HEK293 (cell line): ENCODE results near the gene MAP3K20.

Experiments
- CTCF ChIA-PET: fragments of 350-600 bp; formaldehyde crosslinking; extraction: SDS; loops from one replicate; lab custom pipeline; 2021; ENCODE audit warnings: antibody characterized with exemption; lab: Yijun Ruan, JAX
- POLR2A ChIA-PET: fragments of 300-600 bp; formaldehyde crosslinking; extraction: SDS; loops from one replicate; lab custom pipeline; 2020; ENCODE audit warnings: antibody characterized with exemption, inconsistent platforms; lab: Yijun Ruan, JAX
- H3K27ac ChIP-seq: fragments of 200-500 bp; sonication (Bioruptor generic); 2 replicates; pipeline ENCODE4 v1.5.1; 2014; ENCODE audit warnings: low read depth, low read length, control low read depth, inconsistent platforms; ENCODE audit errors: extremely low read depth
- H3K36me3 ChIP-seq, 2 experiments: fragments of 200-500 bp in 1 of 2; sonication (Bioruptor generic) in 1 of 2; 1 replicate in 1 of 2; 2 replicates in 1 of 2; pipeline ENCODE4 v1.5.1; 2014 to 2017; ENCODE audit warnings: inconsistent platforms in 2 of 2, low read length in 2 of 2; ENCODE audit not compliant: control insufficient read depth in 2 of 2, insufficient read depth in 1 of 2
- H3K4me1 ChIP-seq: fragments of 200-500 bp; sonication (Bioruptor generic); 2 replicates; pipeline ENCODE4 v1.5.1; 2014; ENCODE audit warnings: mild to moderate bottlenecking, low read length, inconsistent platforms; ENCODE audit not compliant: control insufficient read depth, insufficient read depth
- H3K4me3 ChIP-seq: 2 replicates; pipeline ENCODE4 v1.5.1; 2011; ENCODE audit warnings: low read depth, mild to moderate bottlenecking, control low read depth, low read length, moderate library complexity
- H3K9me3 ChIP-seq: fragments of 200-500 bp; sonication (Bioruptor generic); 2 replicates; pipeline ENCODE4 v1.5.1; 2014; ENCODE audit warnings: low read depth, low read length, inconsistent platforms; ENCODE audit not compliant: control insufficient read depth, insufficient read depth
- FEZF1 ChIP-seq: fragments of 450-650 bp; formaldehyde crosslinking; IDR thresholded peaks from 2 replicates; pipeline ENCODE4 v1.5.1; 2016; ENCODE audit warnings: missing biosample characterization, missing genetic modification characterization
- GLIS1 ChIP-seq: fragments of 450-650 bp; formaldehyde crosslinking; IDR thresholded peaks from 2 replicates; pipeline ENCODE4 v1.5.1; 2016; ENCODE audit warnings: missing biosample characterization, missing genetic modification characterization
- SP7 ChIP-seq: fragments of 450-650 bp; formaldehyde crosslinking; IDR thresholded peaks from 2 replicates; pipeline ENCODE4 v1.5.1; 2016; ENCODE audit warnings: missing biosample characterization, missing genetic modification characterization
- TCF7L2 ChIP-seq: IDR thresholded peaks from 2 replicates; pipeline ENCODE4 v1.6.1; 2011; ENCODE audit warnings: low read depth, mild to moderate bottlenecking, inconsistent platforms, low read length, moderate library complexity, borderline replicate concordance
- TRIM28 ChIP-seq: IDR thresholded peaks from 2 replicates; pipeline ENCODE4 v1.6.1; 2011; ENCODE audit warnings: low read length, control low read depth, borderline replicate concordance
- ZBTB20 ChIP-seq: fragments of 450-650 bp; formaldehyde crosslinking; IDR thresholded peaks from 2 replicates; pipeline ENCODE4 v1.5.1; 2016; ENCODE audit warnings: missing biosample characterization, missing genetic modification characterization
- ZBTB8A ChIP-seq: fragments of 450-650 bp; formaldehyde crosslinking; IDR thresholded peaks from 2 replicates; pipeline ENCODE4 v1.5.1; 2016; ENCODE audit warnings: missing biosample characterization, missing genetic modification characterization
- ZEB2 ChIP-seq: fragments of 450-650 bp; formaldehyde crosslinking; IDR thresholded peaks from 2 replicates; pipeline ENCODE4 v1.5.1; 2016; ENCODE audit warnings: missing biosample characterization, missing genetic modification characterization
- ZFP3 ChIP-seq: fragments of 450-650 bp; formaldehyde crosslinking; IDR thresholded peaks from 2 replicates; pipeline ENCODE4 v1.5.1; 2016; ENCODE audit warnings: low read depth, missing biosample characterization, missing genetic modification characterization
- ZNF174 ChIP-seq: fragments of 450-650 bp; formaldehyde crosslinking; IDR thresholded peaks from 2 replicates; pipeline ENCODE4 v1.5.0; 2017; ENCODE audit warnings: missing biosample characterization, mild to moderate bottlenecking, missing genetic modification characterization
- ZNF366 ChIP-seq: fragments of 450-650 bp; formaldehyde crosslinking; conservative IDR thresholded peaks from 2 replicates; pipeline ENCODE4 v1.5.1; 2016; ENCODE audit warnings: missing biosample characterization, missing genetic modification characterization
- ZNF391 ChIP-seq: fragments of 450-650 bp; formaldehyde crosslinking; IDR thresholded peaks from 2 replicates; pipeline ENCODE4 v1.5.1; 2016; ENCODE audit warnings: low read depth, missing biosample characterization, missing genetic modification characterization, borderline replicate concordance
- ZNF426 ChIP-seq: fragments of 450-650 bp; formaldehyde crosslinking; IDR thresholded peaks from 2 replicates; pipeline ENCODE4 v1.5.1; 2017; ENCODE audit warnings: missing biosample characterization, missing genetic modification characterization, mild to moderate bottlenecking, inconsistent platforms, moderate library complexity
- ZNF510 ChIP-seq: fragments of 450-650 bp; formaldehyde crosslinking; IDR thresholded peaks from 2 replicates; pipeline ENCODE4 v1.5.1; 2018; ENCODE audit warnings: mild to moderate bottlenecking, missing genetic modification characterization, missing biosample characterization; ENCODE audit not compliant: insufficient replicate concordance
- ZNF548 ChIP-seq: fragments of 450-650 bp; formaldehyde crosslinking; IDR thresholded peaks from 2 replicates; pipeline ENCODE4 v1.5.1; 2016; ENCODE audit warnings: missing biosample characterization, missing genetic modification characterization
- ZNF624 ChIP-seq: fragments of 450-650 bp; formaldehyde crosslinking; IDR thresholded peaks from 2 replicates; pipeline ENCODE4 v1.5.1; 2017; ENCODE audit warnings: missing biosample characterization, missing genetic modification characterization
- ZNF660 ChIP-seq: fragments of 450-650 bp; IDR thresholded peaks from 2 replicates; pipeline ENCODE4 v1.5.1; 2018; ENCODE audit warnings: missing biosample characterization, mild to moderate bottlenecking, missing genetic modification characterization
- ZNF664 ChIP-seq: fragments of 450-650 bp; formaldehyde crosslinking; IDR thresholded peaks from 2 replicates; pipeline ENCODE4 v1.5.1; 2016; ENCODE audit warnings: missing biosample characterization, missing genetic modification characterization
- ZNF843 ChIP-seq: fragments of 450-650 bp; formaldehyde crosslinking; IDR thresholded peaks from 2 replicates; pipeline ENCODE4 v1.5.1; 2016; ENCODE audit warnings: missing biosample characterization, missing genetic modification characterization
- ZSCAN16 ChIP-seq: fragments of 450-650 bp; formaldehyde crosslinking; IDR thresholded peaks from 2 replicates; pipeline ENCODE4 v1.5.1; 2016; ENCODE audit warnings: missing biosample characterization, missing genetic modification characterization
- ZXDB ChIP-seq: fragments of 450-650 bp; formaldehyde crosslinking; IDR thresholded peaks from 2 replicates; pipeline ENCODE4 v1.5.1; 2016; ENCODE audit warnings: missing biosample characterization, missing genetic modification characterization
- TF ChIP-seq, protein P1 (sequence below): fragments of 450-650 bp; formaldehyde crosslinking; IDR thresholded peaks from 2 replicates; pipeline ENCODE4 v1.5.1; 2016; ENCODE audit warnings: missing biosample characterization, missing genetic modification characterization
- TF ChIP-seq, protein P2 (sequence below): fragments of 450-650 bp; formaldehyde crosslinking; conservative IDR thresholded peaks from 2 replicates; pipeline ENCODE4 v1.5.1; 2016; ENCODE audit warnings: low read depth, missing biosample characterization, missing genetic modification characterization
- TF ChIP-seq, protein P3 (sequence below): fragments of 450-650 bp; formaldehyde crosslinking; IDR thresholded peaks from 2 replicates; pipeline ENCODE4 v1.5.1; 2016; ENCODE audit warnings: missing biosample characterization, missing genetic modification characterization
- TF ChIP-seq, protein P4 (sequence below): fragments of 450-650 bp; formaldehyde crosslinking; IDR thresholded peaks from 2 replicates; pipeline ENCODE4 v1.5.1; 2017; ENCODE audit warnings: missing biosample characterization, missing genetic modification characterization

The MAP3K20 gene

DNA sequence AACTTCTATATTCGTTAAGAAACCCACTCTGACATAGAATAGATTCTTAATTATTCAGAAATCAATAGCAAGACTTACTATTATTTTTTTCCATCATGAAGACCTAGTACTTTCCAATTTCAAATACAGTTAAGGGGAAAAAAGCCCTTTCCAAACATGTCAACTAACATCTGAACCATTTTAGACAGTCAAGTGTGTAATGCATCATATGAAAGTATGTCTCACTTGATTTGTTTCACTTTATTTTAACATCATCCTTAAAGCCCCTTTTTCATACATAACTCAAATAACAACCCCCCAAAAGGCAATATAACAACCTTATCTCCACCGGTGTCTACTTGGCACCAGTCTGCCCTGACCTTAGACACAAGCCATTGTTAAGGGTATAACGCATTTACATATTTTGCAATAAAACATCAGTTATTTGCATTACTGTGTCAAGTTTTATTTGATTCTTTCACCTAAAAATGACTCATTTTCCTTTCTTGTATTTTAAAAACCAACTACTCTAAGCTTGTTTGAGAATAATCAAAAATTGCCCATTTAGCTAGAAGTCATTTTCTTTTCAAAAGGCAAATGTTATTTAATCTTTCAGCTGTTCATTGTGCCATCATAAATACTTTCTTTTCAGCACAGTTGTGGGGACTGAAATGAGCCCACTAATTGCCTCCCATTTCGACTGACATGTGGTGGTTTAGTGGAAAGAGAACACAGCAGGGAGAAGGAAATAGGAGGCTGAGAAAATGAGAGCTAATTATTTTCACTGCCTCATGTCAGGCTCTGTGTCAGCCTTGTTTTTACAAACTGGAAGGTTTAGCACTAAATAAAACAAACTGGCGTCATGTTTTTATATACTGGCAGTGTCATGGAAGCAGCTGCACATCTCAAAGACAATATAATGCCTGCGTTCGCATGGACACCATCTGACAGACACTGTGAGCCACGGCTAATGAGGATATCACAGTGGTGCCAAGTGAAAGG lies 174.3 kb downstream of the MAP3K20 start:
- Histone ChIP-seq H3K36me3 (no peaks in the 10 kb centered on the region), H3K4me3 (no peak overlapping the region), H3K4me1 (peaks cover 3% of the 10 kb centered on the region; the same call in 1 of the 2 replicates), H3K9me3 (no peaks in the 10 kb centered on the region), H3K27ac (no peak overlapping the region)
- POLR2A ChIA-PET, result no interaction called here
- CTCF ChIA-PET, result interaction anchor here (0.6 kb wide), 2 partner anchors 436 to 823 kb away, joined by 3 read pairs; no protein-coding TSS in a partner anchor
- TF ChIP-seq ZNF426 (tag by site-specific recombination), result no peak
- peak; percentile 45; the same call in 1 of the 2 replicates for TF ChIP-seq ZEB2 (tag by site-specific recombination)
- TF ChIP-seq, protein P1, sequence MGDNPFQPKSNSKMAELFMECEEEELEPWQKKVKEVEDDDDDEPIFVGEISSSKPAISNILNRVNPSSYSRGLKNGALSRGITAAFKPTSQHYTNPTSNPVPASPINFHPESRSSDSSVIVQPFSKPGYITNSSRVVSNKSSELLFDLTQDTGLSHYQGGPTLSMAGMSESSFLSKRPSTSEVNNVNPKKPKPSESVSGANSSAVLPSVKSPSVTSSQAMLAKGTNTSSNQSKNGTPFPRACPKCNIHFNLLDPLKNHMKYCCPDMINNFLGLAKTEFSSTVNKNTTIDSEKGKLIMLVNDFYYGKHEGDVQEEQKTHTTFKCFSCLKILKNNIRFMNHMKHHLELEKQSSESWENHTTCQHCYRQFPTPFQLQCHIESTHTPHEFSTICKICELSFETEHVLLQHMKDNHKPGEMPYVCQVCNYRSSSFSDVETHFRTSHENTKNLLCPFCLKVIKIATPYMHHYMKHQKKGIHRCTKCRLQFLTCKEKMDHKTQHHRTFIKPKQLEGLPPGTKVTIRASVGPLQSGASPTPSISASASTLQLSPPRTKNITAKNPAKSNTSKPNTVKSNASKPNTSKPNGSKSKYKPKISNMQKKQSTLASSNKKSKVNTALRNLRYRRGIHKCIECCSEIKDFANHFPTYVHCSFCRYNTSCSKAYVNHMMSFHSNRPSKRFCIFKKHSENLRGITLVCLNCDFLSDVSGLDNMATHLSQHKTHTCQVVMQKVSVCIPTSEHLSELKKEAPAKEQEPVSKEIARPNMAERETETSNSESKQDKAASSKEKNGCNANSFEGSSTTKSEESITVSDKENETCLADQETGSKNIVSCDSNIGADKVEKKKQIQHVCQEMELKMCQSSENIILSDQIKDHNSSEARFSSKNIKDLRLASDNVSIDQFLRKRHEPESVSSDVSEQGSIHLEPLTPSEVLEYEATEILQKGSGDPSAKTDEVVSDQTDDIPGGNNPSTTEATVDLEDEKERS (tag by site-specific recombination), result no peak
- peak; percentile 19; the same call in 1 of the 2 replicates for TF ChIP-seq ZNF660 (tag by site-specific recombination)
- no peak for TF ChIP-seq ZSCAN16 (tag by site-specific recombination)
- no peak for TF ChIP-seq ZBTB20 (tag by site-specific recombination)
- TF ChIP-seq ZNF664 (tag by site-specific recombination), result no peak
- peak; percentile 54; the same call in 1 of the 2 replicates for TF ChIP-seq ZBTB8A (tag by site-specific recombination)
- TF ChIP-seq ZNF843, result 0 out of 2 replicates have a peak, but pooled peaks have one; percentile 46
- no peak for TF ChIP-seq ZFP3 (tag by site-specific recombination)
- no peak for TF ChIP-seq ZNF366 (tag by site-specific recombination)
- TF ChIP-seq SP7, result peak; percentile 59
- TF ChIP-seq, protein P2, sequence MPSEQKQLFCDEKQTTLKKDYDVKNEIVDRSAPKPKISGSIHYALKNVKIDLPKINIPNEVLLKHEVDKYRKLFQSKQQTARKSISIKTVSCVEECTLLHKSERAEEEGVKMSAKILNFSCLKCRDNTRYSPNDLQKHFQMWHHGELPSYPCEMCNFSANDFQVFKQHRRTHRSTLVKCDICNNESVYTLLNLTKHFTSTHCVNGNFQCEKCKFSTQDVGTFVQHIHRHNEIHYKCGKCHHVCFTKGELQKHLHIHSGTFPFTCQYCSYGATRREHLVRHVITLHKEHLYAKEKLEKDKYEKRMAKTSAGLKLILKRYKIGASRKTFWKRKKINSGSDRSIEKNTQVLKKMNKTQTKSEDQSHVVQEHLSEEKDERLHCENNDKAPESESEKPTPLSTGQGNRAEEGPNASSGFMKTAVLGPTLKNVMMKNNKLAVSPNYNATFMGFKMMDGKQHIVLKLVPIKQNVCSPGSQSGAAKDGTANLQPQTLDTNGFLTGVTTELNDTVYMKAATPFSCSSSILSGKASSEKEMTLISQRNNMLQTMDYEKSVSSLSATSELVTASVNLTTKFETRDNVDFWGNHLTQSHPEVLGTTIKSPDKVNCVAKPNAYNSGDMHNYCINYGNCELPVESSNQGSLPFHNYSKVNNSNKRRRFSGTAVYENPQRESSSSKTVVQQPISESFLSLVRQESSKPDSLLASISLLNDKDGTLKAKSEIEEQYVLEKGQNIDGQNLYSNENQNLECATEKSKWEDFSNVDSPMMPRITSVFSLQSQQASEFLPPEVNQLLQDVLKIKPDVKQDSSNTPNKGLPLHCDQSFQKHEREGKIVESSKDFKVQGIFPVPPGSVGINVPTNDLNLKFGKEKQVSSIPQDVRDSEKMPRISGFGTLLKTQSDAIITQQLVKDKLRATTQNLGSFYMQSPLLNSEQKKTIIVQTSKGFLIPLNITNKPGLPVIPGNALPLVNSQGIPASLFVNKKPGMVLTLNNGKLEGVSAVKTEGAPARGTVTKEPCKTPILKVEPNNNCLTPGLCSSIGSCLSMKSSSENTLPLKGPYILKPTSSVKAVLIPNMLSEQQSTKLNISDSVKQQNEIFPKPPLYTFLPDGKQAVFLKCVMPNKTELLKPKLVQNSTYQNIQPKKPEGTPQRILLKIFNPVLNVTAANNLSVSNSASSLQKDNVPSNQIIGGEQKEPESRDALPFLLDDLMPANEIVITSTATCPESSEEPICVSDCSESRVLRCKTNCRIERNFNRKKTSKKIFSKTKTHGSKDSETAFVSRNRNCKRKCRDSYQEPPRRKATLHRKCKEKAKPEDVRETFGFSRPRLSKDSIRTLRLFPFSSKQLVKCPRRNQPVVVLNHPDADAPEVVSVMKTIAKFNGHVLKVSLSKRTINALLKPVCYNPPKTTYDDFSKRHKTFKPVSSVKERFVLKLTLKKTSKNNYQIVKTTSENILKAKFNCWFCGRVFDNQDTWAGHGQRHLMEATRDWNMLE, result no peak
- TF ChIP-seq ZNF624 (tag by site-specific recombination), result no peak
- TF ChIP-seq, protein P3, sequence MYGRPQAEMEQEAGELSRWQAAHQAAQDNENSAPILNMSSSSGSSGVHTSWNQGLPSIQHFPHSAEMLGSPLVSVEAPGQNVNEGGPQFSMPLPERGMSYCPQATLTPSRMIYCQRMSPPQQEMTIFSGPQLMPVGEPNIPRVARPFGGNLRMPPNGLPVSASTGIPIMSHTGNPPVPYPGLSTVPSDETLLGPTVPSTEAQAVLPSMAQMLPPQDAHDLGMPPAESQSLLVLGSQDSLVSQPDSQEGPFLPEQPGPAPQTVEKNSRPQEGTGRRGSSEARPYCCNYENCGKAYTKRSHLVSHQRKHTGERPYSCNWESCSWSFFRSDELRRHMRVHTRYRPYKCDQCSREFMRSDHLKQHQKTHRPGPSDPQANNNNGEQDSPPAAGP (tag by site-specific recombination), result no peak
- TF ChIP-seq ZXDB, result no peak
- TF ChIP-seq GLIS1 (tag by site-specific recombination), result 0 out of 2 replicates have a peak, but pooled peaks have one; percentile 11
- no peak for TF ChIP-seq ZNF548 (tag by site-specific recombination)
- TF ChIP-seq, protein P4, sequence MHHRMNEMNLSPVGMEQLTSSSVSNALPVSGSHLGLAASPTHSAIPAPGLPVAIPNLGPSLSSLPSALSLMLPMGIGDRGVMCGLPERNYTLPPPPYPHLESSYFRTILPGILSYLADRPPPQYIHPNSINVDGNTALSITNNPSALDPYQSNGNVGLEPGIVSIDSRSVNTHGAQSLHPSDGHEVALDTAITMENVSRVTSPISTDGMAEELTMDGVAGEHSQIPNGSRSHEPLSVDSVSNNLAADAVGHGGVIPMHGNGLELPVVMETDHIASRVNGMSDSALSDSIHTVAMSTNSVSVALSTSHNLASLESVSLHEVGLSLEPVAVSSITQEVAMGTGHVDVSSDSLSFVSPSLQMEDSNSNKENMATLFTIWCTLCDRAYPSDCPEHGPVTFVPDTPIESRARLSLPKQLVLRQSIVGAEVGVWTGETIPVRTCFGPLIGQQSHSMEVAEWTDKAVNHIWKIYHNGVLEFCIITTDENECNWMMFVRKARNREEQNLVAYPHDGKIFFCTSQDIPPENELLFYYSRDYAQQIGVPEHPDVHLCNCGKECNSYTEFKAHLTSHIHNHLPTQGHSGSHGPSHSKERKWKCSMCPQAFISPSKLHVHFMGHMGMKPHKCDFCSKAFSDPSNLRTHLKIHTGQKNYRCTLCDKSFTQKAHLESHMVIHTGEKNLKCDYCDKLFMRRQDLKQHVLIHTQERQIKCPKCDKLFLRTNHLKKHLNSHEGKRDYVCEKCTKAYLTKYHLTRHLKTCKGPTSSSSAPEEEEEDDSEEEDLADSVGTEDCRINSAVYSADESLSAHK (tag by site-specific recombination), result 0 out of 2 replicates have a peak, but pooled peaks have one; percentile 31
- 0 out of 2 replicates have a peak, but pooled peaks have one; percentile 37 for TF ChIP-seq ZNF391
- peak; percentile 87 for TF ChIP-seq FEZF1 (tag by site-specific recombination)
- no peak for TF ChIP-seq ZNF510 (tag by site-specific recombination)
- TF ChIP-seq TCF7L2, result 0 out of 2 replicates have a peak, but pooled peaks have one; percentile 21
- TF ChIP-seq ZNF174 (tag by site-specific recombination), result no peak
- TF ChIP-seq TRIM28, result peak; percentile 89
